Activated T-cell treated with anti-CD3 and anti-CD28 coated beads, Interleukin-2, amount 50 U/mL, for 48 hours (primary cell): ENCODE data around the gene DLG2.

Experiments
- DNase-seq, 2 experiments: peaks; one replicate each; pipeline ENCODE4 v3.0.0-alpha.2; 2020

The DLG2 gene

DNA sequence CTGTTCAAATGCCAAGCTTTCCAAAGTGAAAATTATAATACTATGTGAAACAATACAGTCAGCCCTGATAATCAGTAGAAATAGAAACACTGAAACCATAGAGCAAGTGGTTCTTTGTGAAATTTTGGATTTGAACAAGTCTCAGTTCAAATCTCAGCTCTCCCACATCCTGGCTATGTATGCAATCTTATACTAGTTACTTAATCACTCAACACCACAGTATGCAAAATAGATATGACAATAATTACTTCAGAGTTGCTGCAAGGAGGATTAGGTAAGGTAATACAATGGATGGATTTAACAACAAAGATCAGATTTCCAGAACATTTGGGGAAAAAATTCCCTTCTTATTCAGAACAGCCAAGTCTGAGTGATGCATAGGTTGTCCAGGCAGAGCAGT is 1489.2 kb downstream of the DLG2 start:
- no peak for DNase-seq

DNA sequence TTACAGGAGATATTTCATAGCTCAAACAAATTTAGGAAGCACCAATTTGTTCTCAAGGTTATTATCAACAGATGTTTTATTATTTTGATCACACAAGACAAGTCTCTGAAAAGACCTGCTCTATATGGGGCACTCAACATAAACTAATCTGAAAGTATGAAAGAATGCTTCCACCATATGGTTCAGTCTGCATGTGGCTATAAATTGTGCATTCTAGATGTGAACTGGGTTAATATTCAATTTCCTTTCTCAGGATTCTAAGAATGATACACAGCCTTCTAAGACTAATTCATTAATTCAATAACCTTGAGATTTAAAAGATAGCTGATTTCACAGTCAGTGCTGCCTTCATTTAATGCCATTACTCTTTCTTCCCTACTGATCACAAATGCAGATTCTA is 1489.6 kb downstream of the DLG2 start:
- DNase-seq: no peak

DNA sequence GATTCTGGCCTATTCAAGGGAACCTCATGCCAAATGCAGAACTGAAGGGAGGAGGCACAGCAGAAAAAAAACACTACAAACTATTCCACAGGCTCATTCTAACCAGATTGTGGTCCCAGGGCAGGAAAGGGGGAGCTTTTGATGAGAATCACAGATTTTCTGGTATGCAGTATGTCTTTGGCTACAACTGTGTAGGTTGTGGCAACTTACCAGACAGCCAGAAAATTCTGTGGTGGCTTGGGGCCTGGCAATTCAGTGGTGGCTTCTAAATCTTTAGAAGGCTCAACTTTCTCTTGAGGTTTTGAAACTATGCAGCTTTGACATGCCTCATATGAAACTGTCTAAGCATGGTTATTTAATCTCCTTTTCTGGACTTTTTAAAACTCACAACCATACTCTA is 1490.2 kb downstream of the DLG2 start:
- DNase-seq: no peak

DNA sequence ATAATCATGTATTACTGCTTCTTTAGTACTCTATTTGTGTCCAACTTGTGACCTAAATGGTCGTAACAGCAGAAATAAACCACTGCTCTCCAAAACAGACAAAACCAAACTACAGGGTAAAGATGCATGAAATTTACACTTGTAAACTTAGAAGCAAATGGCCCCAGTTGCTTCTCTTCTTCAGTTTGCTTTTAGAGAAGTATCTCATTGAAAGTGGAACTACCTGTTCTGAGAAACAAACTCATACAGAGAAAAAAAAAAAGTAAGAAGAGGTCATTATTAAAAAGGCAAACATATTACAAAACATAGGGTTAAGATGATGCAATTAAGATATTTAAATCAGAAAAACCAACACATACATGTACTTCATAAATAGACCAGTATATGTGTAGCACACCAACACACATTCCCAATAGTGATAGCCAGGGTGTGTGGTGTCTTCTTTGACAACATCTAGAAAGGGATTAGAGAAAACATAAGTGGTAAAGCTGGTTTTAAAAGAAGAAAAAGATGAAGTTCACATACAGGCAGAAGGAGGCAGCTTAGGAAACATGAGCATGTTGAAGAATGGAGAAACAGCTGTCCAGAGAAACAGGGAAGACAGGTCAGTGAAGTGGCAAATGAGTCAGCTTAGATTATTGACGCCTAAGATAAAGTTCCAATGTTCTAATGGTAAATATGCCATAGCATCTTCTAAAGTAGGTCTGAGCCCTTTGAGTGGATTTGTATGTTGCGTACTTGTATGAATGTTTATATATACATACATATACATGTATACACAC is 1496.3 kb downstream of the DLG2 start:
- DNase-seq: no peak

DNA sequence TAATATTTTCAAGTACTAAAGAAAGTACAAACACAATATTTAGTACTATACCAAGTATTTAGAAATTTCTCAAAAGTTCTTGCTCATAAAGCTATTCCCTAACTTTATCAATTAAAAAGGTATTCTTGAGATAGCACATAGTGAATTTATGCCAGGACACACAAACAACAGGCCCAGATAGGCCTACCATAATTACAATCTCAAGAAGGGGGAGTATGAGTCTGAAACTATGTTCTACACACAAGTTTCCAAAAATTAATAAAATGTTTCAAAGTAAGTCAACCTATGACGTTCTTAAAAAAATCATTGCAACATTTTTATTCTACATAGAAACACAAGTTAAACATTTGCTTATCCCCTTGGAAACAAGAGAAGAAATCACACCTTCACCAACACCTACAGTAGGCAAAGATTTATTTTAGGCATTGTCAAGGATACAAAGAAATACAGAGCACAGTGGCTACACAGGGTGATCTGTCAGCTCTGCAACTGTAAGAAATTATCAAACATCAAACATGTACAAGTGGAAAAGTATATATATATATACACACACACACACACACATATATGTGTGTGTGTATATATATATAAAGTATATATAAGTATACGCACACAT is 1497.1 kb downstream of the DLG2 start:
- no peak for DNase-seq

DNA sequence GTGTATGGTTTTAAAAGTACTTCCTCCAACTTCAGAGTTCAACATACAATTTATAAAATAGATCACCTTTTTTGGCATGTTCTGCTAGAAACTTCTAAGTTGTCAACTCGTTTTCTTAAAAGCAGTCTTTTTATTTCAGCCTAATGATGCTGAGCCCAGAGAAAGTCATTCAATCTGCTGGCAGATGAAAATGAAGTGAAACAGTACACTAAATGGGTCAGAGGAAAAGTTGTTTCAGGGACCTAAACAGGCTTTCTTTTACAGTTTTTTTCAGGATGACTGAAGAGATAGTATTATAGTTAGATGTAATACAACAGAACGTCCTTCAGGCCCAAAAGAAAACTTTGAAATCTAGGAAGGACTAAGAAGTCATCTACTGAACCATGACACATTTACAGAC is 1498.3 kb downstream of the DLG2 start:
- no peak for DNase-seq

DNA sequence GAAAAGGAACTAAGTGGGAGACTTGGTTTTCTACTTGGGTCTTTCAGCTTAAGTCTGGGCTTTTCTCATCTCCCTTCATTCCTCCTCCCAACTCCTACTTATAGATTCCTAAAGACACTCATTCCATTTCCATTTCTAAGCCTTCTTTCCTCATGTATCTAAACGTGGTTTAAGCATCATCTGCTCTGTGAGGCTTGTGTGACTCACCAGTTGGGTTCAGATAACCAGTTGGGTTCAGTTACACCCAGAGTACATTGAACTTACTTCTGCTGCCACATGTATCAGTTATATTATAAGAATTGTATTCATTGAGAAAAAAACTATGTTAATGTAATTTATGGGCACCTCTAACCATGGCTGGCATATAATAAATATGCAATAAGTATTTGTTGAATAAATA is 1509.8 kb downstream of the DLG2 start:
- no peak for DNase-seq

DNA sequence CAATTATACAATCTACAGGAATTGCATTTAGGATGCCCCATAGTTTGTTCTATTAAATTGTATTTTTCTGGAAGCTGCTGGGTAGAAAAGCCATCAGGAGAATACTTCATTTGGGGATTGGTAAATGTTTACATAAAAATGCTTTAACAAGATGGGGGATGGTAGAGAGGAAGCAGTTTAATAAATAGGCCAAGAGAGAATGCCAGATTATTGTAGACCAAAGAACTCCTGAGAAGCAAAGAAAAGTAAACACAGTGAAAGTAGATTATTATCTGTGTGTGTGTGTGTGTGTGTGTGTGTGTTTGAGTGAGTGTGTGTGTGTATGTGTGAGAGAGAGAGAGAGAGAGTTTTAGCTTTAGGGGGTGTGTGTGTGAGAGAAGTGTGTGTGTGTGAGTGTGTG is 1520.6 kb downstream of the DLG2 start:
- DNase-seq: no peak

DNA sequence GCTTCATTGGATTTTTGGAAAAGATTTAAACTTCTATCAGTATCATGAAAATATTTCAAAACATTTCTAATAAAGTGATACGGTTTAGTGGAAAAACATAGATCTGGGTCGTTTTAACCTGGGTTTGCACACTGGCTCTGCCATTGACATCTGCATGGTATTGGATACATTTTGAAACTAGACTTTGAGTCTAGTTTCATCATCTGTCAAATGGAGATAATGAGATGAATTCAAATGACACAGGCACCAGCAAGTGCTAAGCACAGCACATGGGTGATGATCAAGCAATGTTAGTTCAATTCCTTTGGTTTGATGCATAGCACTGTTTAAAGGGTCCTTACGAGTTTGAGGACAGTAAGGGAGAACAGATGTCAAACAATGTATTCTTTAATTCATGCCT is 1522.0 kb downstream of the DLG2 start:
- no peak for DNase-seq

DNA sequence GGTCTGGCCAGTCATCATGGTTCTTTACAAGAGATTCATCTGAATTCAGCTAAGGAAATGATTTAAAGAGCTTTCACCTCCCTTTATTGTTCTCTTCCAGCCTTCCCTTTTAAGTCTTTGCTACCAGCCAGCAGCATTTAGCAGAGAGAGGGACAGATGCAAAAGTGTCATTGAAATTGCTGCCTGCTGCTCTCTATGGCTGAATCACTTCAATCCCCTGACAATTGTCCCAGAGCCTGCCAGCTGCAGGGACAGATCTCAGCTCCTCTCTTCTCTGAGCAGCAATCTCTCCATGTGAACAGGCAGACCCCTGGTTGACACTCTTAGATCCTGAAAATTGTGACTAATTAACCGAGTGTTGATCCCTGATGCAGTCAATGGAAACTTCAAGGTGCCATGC is 1524.0 kb downstream of the DLG2 start:
- DNase-seq: no peak

DNA sequence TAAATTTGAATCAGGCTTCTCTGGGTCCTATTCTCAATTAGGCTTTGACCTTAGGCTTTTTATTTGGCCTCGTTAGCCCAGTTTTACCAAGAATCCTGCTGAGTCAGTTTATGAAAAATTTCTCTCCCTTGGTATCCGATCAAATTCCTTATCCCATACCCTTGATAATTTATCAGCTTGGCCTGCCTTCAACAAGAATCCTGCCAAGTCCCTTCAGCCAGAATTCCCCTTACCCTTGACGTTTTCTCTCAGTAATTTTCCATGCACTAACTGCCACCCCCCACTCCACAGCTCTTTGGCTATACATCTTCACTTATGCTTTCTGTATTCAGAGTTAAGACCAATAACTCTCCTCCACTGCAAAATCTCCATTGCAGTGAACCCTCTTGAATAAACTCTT is 1530.0 kb downstream of the DLG2 start:
- DNase-seq: no peak

DNA sequence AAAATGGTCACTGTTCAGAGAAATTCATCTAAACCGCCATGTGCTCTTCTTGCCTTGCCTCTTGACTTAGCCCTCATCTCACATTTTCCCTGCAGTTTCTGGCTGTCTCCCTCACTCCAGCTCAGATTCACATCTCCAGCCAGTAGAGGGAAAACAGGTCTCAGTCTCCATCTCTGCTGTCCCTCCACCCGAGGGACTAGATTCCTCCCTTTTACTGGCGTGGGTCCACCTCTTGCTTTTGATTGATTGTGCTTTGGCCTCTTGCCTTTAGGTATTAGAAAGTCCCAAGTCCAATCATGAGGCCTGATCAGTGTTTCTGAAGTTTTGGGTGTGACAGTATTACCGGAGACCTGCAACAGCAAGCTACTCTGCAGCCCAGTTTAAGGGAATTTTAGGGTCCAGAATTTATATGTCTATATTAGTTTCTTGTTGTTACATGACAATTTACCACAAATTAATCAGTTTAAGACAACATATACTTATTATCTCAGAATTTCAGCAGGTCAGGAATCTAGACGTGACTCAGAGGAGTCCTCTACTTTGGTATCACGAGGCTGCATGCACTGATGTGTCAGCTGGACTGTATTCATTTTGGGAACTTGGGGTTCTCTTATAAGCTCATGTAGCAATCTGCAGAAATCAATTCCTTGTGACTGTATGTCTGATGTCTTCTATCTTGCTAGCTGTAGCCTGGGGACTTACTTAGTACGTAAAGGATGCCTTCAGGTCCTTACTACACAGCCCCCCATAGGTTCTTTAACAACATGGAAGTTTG is 1535.7 kb downstream of the DLG2 start:
- no peak for DNase-seq

DNA sequence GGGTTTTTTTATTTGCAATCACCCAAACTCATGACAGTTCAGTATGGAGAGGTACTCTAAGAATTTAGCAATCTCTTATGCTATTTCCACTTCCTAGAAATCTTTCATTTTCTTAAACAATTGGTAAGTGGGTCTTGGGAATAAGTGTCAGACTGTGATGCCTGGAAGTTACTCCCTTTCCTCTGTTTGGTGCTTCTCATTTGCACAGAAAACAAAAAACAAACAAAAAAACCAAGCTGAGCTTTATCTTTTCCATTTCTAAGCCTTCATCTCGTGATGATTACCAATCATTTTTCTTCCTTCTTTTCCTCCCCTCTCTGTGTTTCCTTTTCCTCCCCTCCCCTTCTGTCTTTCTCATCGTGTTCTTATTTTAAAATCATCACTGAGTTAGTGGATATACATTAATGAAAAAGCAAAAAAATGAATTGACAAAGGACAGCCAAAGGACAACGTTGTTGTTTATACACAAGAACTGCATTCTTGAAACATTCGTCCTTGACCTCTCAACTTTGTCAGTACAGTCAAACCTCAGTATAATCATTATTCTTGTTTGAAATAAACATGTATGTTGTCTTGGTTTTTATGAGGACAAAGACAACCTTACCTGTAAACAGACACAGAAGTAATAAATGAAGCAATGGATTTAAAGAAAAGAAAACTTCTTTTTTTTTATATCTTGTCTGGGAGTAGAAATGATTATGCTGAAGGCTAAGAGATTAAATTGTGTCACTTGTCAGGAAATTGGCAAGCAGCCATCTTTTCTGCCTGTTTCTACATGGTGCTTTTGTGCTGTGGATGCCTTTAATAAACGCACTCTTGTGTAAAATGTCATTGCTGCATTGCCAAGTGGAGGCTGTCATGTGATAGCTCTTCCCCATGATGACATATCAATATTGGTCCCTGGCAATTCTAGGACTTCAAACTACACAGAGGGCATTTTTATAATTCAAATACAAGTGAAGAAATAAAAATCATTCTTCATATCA is 1537.8 kb downstream of the DLG2 start:
- no peak for DNase-seq

DNA sequence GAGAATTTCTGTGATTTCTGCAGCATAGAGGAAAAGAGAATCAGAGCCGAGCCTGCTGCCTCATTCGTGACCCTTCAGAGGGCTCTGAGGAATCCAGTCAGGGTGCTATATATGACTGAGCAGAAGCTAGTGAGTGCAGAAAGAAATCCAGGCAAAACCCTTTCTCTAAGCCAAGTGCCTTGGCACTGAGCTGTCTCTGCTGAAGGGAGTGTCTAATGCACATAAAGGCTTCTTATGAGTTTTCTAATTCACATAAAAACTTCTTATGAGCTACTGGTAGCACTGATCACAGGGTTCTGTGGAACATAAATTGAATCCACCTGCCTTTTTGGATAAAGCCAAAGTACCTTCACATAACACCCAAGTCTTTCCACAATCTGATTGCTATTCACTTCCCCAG is 1555.3 kb downstream of the DLG2 start:
- no peak for DNase-seq

DNA sequence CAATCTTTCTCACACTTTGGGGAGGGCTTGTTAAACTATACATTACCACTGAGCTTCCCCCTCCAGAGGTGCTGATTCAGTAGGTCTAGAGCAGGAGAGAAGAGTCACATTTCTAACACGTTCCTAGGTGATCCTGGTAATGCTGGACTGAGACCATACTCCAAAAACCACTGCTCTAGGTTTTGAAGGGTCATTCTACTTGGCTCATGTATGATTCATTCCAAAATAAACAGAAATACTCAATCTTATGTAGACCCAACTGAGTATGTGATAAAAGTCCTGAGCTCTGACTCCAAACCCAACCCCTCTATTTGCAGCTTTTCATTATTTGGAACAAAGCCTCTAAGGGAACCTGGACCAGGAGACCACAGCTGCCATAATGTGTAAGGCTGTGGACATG is 1558.1 kb downstream of the DLG2 start:
- DNase-seq: no peak

DNA sequence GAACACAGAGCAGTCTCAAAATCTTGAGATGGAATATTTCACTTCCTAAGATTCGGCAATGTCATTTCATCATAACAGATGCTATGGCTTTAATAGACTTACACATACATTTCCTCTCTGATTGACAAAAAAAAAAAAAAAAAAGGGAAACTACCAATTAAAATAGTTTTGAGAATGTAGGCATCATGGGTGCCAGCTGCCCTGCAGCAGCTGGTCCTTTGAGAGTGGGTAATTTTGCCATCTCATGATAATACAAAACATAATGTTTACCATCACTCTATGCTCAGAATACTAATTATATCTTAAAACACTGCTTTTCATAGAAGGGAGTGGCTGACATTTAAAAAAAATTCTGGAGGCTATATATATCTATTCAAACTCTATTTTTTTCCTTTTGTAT is 1565.4 kb downstream of the DLG2 start:
- DNase-seq: no peak

DNA sequence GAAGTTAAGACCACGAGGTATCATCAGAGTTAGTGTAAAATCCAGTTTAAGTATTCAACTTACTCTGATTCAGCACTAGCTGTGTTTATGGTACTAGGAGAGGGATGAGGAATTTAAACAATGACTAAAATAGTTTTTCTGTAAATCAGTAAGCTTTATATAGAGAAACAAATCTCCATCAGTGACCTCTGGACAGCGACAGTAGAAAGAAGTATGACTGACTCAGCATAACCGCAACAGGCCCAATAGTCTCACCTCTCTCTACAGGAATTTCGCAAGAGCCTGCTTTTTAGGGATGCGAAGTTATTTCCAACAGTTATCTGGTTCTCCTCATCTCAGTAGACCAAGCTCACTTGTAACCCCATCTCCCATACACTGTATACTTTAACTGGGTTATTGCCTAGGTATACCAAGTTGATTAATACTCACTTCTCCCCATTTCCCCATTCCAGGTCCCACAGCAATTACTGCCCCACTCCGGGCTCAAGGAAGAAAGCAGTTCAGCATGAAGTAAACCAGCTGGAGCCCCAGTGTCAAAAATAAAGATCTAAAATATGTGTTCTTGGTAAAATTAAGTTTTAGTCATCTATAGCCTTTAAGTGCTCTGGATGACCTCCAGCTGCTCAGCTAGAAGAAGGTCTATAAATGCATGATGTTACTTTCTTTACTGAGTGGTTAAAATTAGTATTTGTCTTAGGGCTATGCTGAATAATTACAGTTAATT is 1570.3 kb downstream of the DLG2 start:
- no peak for DNase-seq

DNA sequence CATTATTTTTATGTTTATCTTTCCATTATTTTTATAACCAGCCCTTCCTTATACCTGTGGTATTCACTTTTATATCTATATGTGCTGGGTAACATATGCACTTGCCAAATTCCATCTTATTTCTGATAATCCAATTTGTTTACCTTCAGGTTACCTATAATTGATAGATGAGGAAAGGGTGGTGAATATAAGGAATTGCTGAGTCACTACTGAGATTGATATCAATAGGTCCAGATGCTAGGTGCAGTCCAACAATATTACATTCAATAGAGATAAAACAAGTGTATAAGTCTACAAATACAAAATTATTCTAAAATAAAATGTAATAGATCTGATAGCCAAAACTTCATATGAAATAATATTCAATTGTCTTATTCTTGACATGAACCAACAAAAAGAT is 1582.0 kb downstream of the DLG2 start:
- no peak for DNase-seq

DNA sequence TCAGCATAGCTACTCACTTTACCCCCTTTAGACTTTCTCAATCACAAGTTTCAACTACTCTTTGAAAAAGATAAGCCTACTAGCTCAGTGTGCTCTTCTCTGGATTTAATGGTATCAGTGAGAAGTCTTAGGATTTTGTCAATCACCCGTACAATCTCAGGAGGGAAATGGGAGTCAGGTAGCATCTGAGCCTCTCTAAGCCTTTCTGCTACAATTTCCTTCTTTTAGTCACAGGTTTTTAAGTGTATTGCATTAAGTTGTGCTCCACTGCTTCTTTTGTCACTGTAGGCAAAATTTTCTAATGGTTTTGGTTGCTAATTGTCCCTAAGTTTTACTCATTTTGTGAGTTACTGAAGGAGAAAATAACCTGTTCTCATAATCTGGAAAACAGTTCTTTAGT is 1582.4 kb downstream of the DLG2 start:
- no peak for DNase-seq

DNA sequence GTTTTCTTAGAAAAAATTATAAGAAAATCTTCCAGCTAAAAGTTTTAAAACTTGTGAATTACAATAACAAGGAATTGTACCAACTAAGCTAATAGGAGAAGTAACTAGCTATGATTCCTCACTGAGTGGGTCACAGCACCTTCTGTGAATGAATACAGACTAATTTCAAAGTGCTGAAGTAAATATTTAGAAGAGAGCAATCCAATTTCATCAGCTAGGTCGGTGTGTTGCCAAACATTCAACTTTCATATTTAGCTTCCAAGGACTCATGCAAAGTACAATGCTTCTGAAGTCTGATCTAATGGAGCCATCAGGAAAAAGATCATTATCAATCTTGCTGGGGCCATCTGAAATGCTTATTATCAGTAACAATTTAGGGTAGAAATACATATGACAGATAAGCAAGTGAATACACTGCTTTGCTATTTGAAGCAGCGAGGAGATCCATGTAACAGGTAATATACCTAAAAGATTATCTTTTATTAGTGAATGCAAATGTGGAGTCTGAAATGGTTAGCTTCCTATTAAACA is 1590.4 kb downstream of the DLG2 start:
- no peak for DNase-seq

DNA sequence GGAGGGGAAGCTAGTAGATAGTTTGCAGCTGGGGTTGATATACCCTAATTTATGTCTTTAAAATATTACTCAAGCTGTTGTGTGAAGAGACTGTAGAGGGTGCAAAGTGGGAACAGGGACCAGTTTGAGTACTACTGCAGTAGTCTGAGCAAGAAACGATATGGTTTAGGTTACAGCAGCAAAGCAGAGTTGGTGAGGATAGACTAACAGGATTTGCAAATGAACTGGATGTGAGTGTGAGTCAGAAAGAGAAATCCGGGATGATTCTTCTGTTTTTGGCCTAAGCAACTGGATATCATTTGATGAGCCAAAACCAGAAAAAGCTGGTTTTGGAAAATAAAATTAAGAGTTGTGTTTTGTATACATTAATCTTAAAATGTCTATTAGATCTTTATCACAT is 1591.5 kb downstream of the DLG2 start:
- no peak for DNase-seq

DNA sequence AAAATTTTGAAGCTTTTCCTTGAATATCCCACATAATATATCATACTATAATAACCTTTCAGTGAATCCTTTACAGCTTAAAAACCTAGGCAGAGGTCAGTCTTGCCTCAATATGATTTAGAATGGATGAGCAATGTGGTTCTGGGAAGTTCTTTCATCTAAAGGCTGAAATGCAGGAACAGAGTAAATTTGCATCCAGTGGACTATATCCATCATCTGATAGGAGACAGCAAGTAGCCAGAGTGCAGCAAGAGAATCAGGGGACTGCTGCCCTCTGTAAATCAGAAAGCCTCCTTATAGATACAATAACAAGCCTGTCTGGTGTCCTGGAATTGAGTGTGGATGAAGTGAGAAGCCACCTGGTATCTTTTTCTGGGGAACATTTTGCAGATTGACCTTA is 1592.7 kb downstream of the DLG2 start:
- DNase-seq: no peak
